K562 (cell line): ENCODE results near the gene NUP85. TPM values are rescaled to one million over a fixed set of nuclear protein-coding genes. Genes with fewer than 3 reads are reported as not detected.

Source experiments
- ATAC-seq: fragments of 200-7000 bp; cut with Tn5 transposase; 3 replicates; pipeline ENCODE4 v1.9.1; 2020; ENCODE audit warnings: moderate library complexity
- BruUV-seq: library from RNA; stranded (reverse); fragments of 400-500 nt; replicated peaks from 2 replicates; lab custom pipeline; 2021; lab: Mats Ljungman, UMichigan
- CTCF ChIA-PET: fragments of 300-600 bp; formaldehyde crosslinking; extraction: SDS; loops from one replicate; lab custom pipeline; 2021; ENCODE audit warnings: low intra/inter-chr PET ratio; lab: Yijun Ruan, JAX
- POLR2A ChIA-PET: fragments of 300-600, 350-650 bp; sonication (Branson Sonifier 250); formaldehyde crosslinking; extraction: SDS; loops from one replicate; lab custom pipeline; 2021; ENCODE audit warnings: antibody characterized with exemption, inconsistent platforms; lab: Yijun Ruan, JAX
- DNase-seq, 4 experiments: peaks; one replicate each; pipeline versions ENCODE4 v3.0.0 to v3.0.0-alpha.2; 2011 to 2018; ENCODE audit warnings: low spot score in 3 of 4, mixed read lengths in 3 of 4; ENCODE audit errors: extremely low read depth in 1 of 4
- FAIRE-seq: peaks from 2 replicates; lab custom pipeline; 2011; peaks lifted over from hg19 to GRCh38; lab: Jason Lieb, UNC
- H2AFZ ChIP-seq: 2 replicates; pipeline ENCODE4 v1.6.0; 2011; ENCODE audit warnings: low read depth, low read length, control low read depth, inconsistent platforms
- H3K27ac ChIP-seq: fragments of 200-600 bp; 3 replicates; pipeline ENCODE4 v1.8.0; 2011; ENCODE audit warnings: low read depth, mild to moderate bottlenecking, control low read depth, inconsistent platforms, low read length, moderate library complexity, mixed read lengths; ENCODE audit errors: extremely low read depth
- H3K27me3 ChIP-seq, 2 experiments: fragments of 300-600 bp in 1 of 2; 2 replicates in 1 of 2; 3 replicates in 1 of 2; pipeline versions ENCODE4 v1.6.0 to v1.8.0; 2011; ENCODE audit warnings: inconsistent platforms in 2 of 2, low read length in 2 of 2, mild to moderate bottlenecking in 1 of 2, mixed read lengths in 1 of 2, moderate library complexity in 1 of 2; ENCODE audit not compliant: control insufficient read depth in 2 of 2, insufficient read depth in 2 of 2
- H3K36me3 ChIP-seq: fragments of 300-600 bp; 3 replicates; pipeline ENCODE4 v1.8.0; 2011; ENCODE audit warnings: mild to moderate bottlenecking, low read length, inconsistent platforms; ENCODE audit not compliant: control insufficient read depth, insufficient read depth
- H3K4me1 ChIP-seq, 2 experiments: fragments of 200-600 bp in 1 of 2; replicated peaks in 1 of 2; 2 replicates in 1 of 2; 3 replicates in 1 of 2; pipeline versions ENCODE4 v1.5.1 to v1.8.0; 2011; ENCODE audit warnings: inconsistent platforms in 2 of 2, low read length in 2 of 2, mild to moderate bottlenecking in 1 of 2, mixed read lengths in 1 of 2, moderate library complexity in 1 of 2; ENCODE audit not compliant: control insufficient read depth in 2 of 2, insufficient read depth in 2 of 2
- H3K4me2 ChIP-seq: 2 replicates; pipeline ENCODE4 v1.6.1; 2011; ENCODE audit warnings: low read length, control low read depth, inconsistent platforms, mixed read lengths; ENCODE audit not compliant: insufficient read depth
- H3K4me3 ChIP-seq: fragments of 200-600 bp; sonication (generic), shearing (Covaris generic); 2 replicates; pipeline ENCODE4 v1.5.1; 2016; ENCODE audit warnings: control low read depth, inconsistent platforms
- H3K79me2 ChIP-seq: fragments of 200-600 bp; 3 replicates; pipeline ENCODE4 v1.8.0; 2011; ENCODE audit warnings: low read length, inconsistent platforms; ENCODE audit not compliant: control insufficient read depth, insufficient read depth
- H3K9ac ChIP-seq, 2 experiments: 2 replicates each; pipeline versions ENCODE4 v1.6.0 to v1.6.1; 2011; ENCODE audit warnings: low read depth in 2 of 2, low read length in 2 of 2, control low read depth in 1 of 2, inconsistent platforms in 1 of 2, mild to moderate bottlenecking in 1 of 2, mixed read lengths in 1 of 2; ENCODE audit not compliant: insufficient read depth in 1 of 2
- H3K9me1 ChIP-seq: one replicate; pipeline ENCODE4 v1.6.0; 2011; ENCODE audit warnings: inconsistent platforms, mild to moderate bottlenecking, low read length, moderate library complexity; ENCODE audit not compliant: control insufficient read depth, insufficient read depth
- H3K9me3 ChIP-seq: replicated peaks from 2 replicates; pipeline ENCODE4 v1.5.1; 2011; ENCODE audit warnings: low read depth, low read length, inconsistent platforms; ENCODE audit not compliant: control insufficient read depth, insufficient read depth
- H4K20me1 ChIP-seq: replicated peaks from 2 replicates; pipeline ENCODE4 v1.6.1; 2011; ENCODE audit warnings: low read length, inconsistent platforms, mixed read lengths; ENCODE audit not compliant: control insufficient read depth, insufficient read depth
- BDP1 ChIP-seq: IDR thresholded peaks from 3 replicates; pipeline ENCODE4 v1.6.1; 2011; ENCODE audit not compliant: insufficient read length, insufficient read depth
- ELK1 ChIP-seq: sonication (generic); formaldehyde crosslinking; IDR thresholded peaks from 2 replicates; pipeline ENCODE4 v1.8.1; 2022; ENCODE audit warnings: missing genetic modification reagents
- LARP7 ChIP-seq: fragments of 450-650 bp; IDR thresholded peaks from 2 replicates; pipeline ENCODE4 v1.6.1; 2016
- MBD2 ChIP-seq: sonication (generic); IDR thresholded peaks from 2 replicates; pipeline ENCODE4 v1.6.1; 2016; ENCODE audit warnings: low read depth, borderline replicate concordance
- RBM25 ChIP-seq: fragments of 200-400 bp; formaldehyde crosslinking; IDR thresholded peaks from 2 replicates; pipeline ENCODE4 v1.6.1; 2018; ENCODE audit warnings: low read length, low read depth, moderate library complexity; ENCODE audit not compliant: severe bottlenecking
- RNF2 ChIP-seq: sonication (generic); IDR thresholded peaks from 2 replicates; pipeline ENCODE4 v1.6.1; 2016
- TCF15 ChIP-seq: fragments of 250-450 bp; sonication (Bioruptor Pico); IDR thresholded peaks from 2 replicates; pipeline ENCODE4 v1.8.0; 2022; ENCODE audit warnings: moderate library complexity, mild to moderate bottlenecking, inconsistent platforms
- TCF3 ChIP-seq: sonication (generic); formaldehyde crosslinking; IDR thresholded peaks from 2 replicates; pipeline ENCODE4 v1.4.0; 2020; ENCODE audit warnings: mild to moderate bottlenecking, missing genetic modification reagents
- TGIF2 ChIP-seq: sonication (generic); formaldehyde crosslinking; IDR thresholded peaks from 2 replicates; pipeline ENCODE4 v1.8.1; 2022; ENCODE audit warnings: mild to moderate bottlenecking, missing genetic modification reagents, moderate library complexity
- YY1 ChIP-seq, 3 experiments: IDR thresholded peaks; 2 replicates each; pipeline ENCODE4 v1.6.1; 2011; ENCODE audit warnings: low read length in 2 of 3, mild to moderate bottlenecking in 2 of 3, moderate library complexity in 2 of 3, borderline replicate concordance in 1 of 3, control low read depth in 1 of 3, low read depth in 1 of 3; ENCODE audit not compliant: insufficient read depth in 3 of 3, insufficient replicate concordance in 2 of 3, control insufficient read depth in 1 of 3, insufficient read length in 1 of 3; ENCODE audit errors: extremely low read depth in 1 of 3
- ZNF316 ChIP-seq: fragments of 450-650 bp; IDR thresholded peaks from 2 replicates; pipeline ENCODE4 v1.6.1; 2016
- ZNF717 ChIP-seq: fragments of 250-450 bp; sonication (Bioruptor Pico); IDR thresholded peaks from 2 replicates; pipeline ENCODE4 v1.5.0; 2021
- WGBS: fragments of 100-300 bp; shearing (Covaris generic); methylation state at CpG from one replicate; pipeline ENCODE4 v1.1.6; 2016; ENCODE audit warnings: low coverage, mixed read lengths; ENCODE audit not compliant: insufficient coverage; ENCODE audit errors: missing lambda C conversion rate; 5-methylcytosine and 5-hydroxymethylcytosine counted together
- in situ Hi-C: fragments of 300-500 bp; cut with MboI; formaldehyde crosslinking; loops from 4 replicates; pipeline ENCODE4 v1.15.0; 2018; ENCODE audit warnings: inconsistent platforms, mixed read lengths
- intact Hi-C: fragments of 100-400 bp; cut with micrococcal nuclease; formaldehyde crosslinking; loops from 2 replicates; pipeline ENCODE4 v1.14.2; 2022
- polyA plus RNA-seq, 8 experiments: library from polyadenylated mRNA; depleted of rRNA in 4 of 8; stranded (reverse) in 5 of 8; unstranded in 3 of 8; fragments of >200 nt; fragmentation: Nextera tagmentation in 2 of 8; fragmentation: Illumina TruSeq in 1 of 8; extraction: Ambion mirVana in 2 of 8; extraction: Trizol in 1 of 8; gene quantifications; 2 replicates each; pipeline versions ENCODE4 v1.2.1 to v1.2.3, GENCODE V29; 2011 to 2014; ENCODE audit warnings: inconsistent platforms in 1 of 8, missing spikeins in 1 of 8
- total RNA-seq, 7 experiments: library from RNA; depleted of rRNA in 6 of 7; stranded (reverse); fragments of >200 nt in 6 of 7; fragmentation: Illumina TruSeq in 2 of 7; extraction: Trizol in 2 of 7; gene quantifications; 2 replicates each; pipeline versions ENCODE4 v1.2.1 to v1.2.3, GENCODE V29; 2011 to 2021; ENCODE audit warnings: low replicate concordance in 1 of 7
- TF ChIP-seq, protein P1 (sequence below): fragments of 450-650 bp; IDR thresholded peaks from 2 replicates; pipeline ENCODE4 v1.6.1; 2017; ENCODE audit warnings: antibody characterized with exemption
- TF ChIP-seq, protein P2 (sequence below): fragments of 250-450 bp; sonication (Bioruptor Pico); IDR thresholded peaks from 2 replicates; pipeline ENCODE4 v1.9.0; 2021; ENCODE audit warnings: mild to moderate bottlenecking
- TF ChIP-seq, protein P3 (sequence below), 2 experiments: fragments of 450-650 bp; conservative IDR thresholded peaks; 2 replicates each; pipeline ENCODE4 v1.6.1; 2017; ENCODE audit warnings: mild to moderate bottlenecking in 2 of 2, moderate library complexity in 2 of 2

NUP85 gene
- total and polyA plus RNA-seq, 9 of the 15 experiments (the other 6 are each of a cell fraction or from before 2014, with no cell fraction given), result 50.2 to 177 (median 110) TPM

GRCh38 chr17:75271233-75271954 lies 65.9 kb downstream of the NUP85 start:
- in situ Hi-C loops, result no loop called here
- peaks cover 44% of the 10 kb centered on the region; the same call in 2 of the 3 replicates for H3K36me3 ChIP-seq
- peaks cover 35% of the 10 kb centered on the region for H3K79me2 ChIP-seq
- no peak for FAIRE-seq
- DNase-seq, result peak; percentile 89 to 96 (median 92)
- H3K9ac ChIP-seq, result peak overlapping the region; percentile 95
- H3K4me1 ChIP-seq, result peaks cover 30 to 59% of the 10 kb centered on the region in 2 experiments; a peak in 4 of 5 replicates
- H3K9me1 ChIP-seq, result no peaks in the 10 kb centered on the region
- H3K9me3 ChIP-seq, result no peaks in the 10 kb centered on the region
- TSS peak; percentile 56 for BruUV-seq
- peak overlapping the region; percentile 89 for H3K4me2 ChIP-seq
- WGBS, result 3% methylated on average over 28 of the region's 74 CpGs
- intact Hi-C loops, result loop anchor here (2.0 kb wide), 1 partner anchor 17 kb away; the partner anchor contains the start of gene SLC25A19
- no peaks in the 10 kb centered on the region for H3K27me3 ChIP-seq
- ATAC-seq, result peak; percentile 71
- H4K20me1 ChIP-seq, result no peaks in the 10 kb centered on the region
- peak overlapping the region; percentile 93 for H3K27ac ChIP-seq
- H3K4me3 ChIP-seq, result peak overlapping the region; percentile 97
- ChIA-PET POLR2A (interaction anchor here (0.6 to 6.8 kb wide), 19 partner anchors 9 to 361 kb away, joined by 3 to 43 read pairs (median 6); partner anchors contain the start of genes GGA3, GRB2, MRPS7 and NUP85), CTCF (interaction anchor here (0.5 to 2.5 kb wide), 7 partner anchors 31 to 1058 kb away, joined by 3 to 13 read pairs (median 3); no protein-coding TSS in a partner anchor)
- peak overlapping the region; percentile 90 for H2AFZ ChIP-seq
- TF ChIP-seq BDP1, result no peak
- TF ChIP-seq, protein P1, sequence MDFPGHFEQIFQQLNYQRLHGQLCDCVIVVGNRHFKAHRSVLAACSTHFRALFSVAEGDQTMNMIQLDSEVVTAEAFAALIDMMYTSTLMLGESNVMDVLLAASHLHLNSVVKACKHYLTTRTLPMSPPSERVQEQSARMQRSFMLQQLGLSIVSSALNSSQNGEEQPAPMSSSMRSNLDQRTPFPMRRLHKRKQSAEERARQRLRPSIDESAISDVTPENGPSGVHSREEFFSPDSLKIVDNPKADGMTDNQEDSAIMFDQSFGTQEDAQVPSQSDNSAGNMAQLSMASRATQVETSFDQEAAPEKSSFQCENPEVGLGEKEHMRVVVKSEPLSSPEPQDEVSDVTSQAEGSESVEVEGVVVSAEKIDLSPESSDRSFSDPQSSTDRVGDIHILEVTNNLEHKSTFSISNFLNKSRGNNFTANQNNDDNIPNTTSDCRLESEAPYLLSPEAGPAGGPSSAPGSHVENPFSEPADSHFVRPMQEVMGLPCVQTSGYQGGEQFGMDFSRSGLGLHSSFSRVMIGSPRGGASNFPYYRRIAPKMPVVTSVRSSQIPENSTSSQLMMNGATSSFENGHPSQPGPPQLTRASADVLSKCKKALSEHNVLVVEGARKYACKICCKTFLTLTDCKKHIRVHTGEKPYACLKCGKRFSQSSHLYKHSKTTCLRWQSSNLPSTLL, result no peak
- no peak for TF ChIP-seq LARP7
- TF ChIP-seq TCF15 (CRISPR knock-in tag), result no peak
- TF ChIP-seq ELK1, result no peak
- peak; percentile 23; the same call in 1 of the 2 replicates for TF ChIP-seq MBD2
- TF ChIP-seq YY1 (IDR thresholded peaks at IDR 0.05; ENCODE audit: borderline replicate concordance in 1 of 3, control insufficient read depth in 1 of 3, extremely low read depth in 1 of 3, insufficient read depth in 3 of 3, insufficient read length in 1 of 3, insufficient replicate concordance in 2 of 3, low read depth in 1 of 3, low read length in 2 of 3), result peak in 2 of 3 experiments; percentile 67 to 77
- TF ChIP-seq ZNF717 (CRISPR knock-in tag), result no peak
- TF ChIP-seq ZNF316, result no peak
- TF ChIP-seq, protein P2, sequence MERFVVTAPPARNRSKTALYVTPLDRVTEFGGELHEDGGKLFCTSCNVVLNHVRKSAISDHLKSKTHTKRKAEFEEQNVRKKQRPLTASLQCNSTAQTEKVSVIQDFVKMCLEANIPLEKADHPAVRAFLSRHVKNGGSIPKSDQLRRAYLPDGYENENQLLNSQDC (CRISPR knock-in tag), result peak; percentile 75; the same call in 1 of the 2 replicates
- 0 out of 2 replicates have a peak, but pooled peaks have one; percentile 19 for TF ChIP-seq RNF2
- peak; percentile 50 for TF ChIP-seq RBM25
- TF ChIP-seq, protein P3, sequence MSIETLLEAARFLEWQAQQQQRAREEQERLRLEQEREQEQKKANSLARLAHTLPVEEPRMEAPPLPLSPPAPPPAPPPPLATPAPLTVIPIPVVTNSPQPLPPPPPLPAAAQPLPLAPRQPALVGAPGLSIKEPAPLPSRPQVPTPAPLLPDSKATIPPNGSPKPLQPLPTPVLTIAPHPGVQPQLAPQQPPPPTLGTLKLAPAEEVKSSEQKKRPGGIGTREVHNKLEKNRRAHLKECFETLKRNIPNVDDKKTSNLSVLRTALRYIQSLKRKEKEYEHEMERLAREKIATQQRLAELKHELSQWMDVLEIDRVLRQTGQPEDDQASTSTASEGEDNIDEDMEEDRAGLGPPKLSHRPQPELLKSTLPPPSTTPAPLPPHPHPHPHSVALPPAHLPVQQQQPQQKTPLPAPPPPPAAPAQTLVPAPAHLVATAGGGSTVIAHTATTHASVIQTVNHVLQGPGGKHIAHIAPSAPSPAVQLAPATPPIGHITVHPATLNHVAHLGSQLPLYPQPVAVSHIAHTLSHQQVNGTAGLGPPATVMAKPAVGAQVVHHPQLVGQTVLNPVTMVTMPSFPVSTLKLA (conservative IDR thresholded peaks at IDR 0.05), result peak in 1 of 2 experiments; percentile 77; a peak in 3 of 4 replicates
- peak; percentile 81; the same call in 1 of the 2 replicates for TF ChIP-seq TGIF2 (CRISPR knock-in tag)
- TF ChIP-seq TCF3 (CRISPR knock-in tag), result no peak
